Effector CD8-positive, alpha-beta T cell (primary cell): Measurements from ENCODE around the gene YIPF2.
"Not testable (repeated sequence)": the region's sequence is repeated elsewhere in the genome, so short reads cannot be mapped to it uniquely, and the experiment has no call there.

Experiments
- DNase-seq: peaks from one replicate; lab custom pipeline; 2025; lab: John Stamatoyannopoulos, UW

YIPF2 gene

DNA sequence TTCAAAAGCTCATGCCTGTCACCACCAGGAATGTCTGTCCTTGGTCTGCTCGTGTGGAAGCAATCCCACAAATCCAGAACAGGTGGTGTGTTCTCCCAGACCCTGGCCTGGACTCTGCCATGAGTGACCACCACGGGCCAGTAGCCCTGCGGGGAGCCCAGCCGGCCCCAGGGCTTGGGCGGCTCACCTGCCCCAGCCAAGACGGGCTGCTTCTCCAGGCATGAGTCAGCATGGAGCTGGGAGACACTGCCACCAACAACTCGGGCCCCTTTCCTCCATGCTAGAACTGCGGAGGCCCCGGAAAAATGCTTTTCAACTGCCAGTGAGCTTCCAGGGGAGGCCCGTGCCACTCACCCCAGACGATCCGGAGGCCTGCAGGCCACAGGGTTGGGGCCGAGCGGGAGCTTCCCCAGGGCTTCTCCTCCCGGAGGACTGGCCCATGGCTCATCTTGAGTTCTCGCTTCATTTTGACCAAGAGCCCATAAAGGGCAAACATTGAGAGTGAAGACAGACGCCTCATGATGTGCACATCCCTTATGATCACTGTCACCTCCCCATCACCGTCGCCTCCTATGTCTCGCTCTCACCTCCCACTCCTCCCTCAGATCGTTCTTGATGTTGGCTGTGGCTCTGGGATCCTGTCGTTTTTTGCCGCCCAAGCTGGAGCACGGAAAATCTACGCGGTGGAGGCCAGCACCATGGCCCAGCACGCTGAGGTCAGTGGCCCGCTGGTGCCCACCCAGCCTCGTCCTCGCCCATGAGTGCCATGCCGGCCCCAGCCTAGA lies 16.7 kb downstream of the YIPF2 start:
- no peak for DNase-seq

DNA sequence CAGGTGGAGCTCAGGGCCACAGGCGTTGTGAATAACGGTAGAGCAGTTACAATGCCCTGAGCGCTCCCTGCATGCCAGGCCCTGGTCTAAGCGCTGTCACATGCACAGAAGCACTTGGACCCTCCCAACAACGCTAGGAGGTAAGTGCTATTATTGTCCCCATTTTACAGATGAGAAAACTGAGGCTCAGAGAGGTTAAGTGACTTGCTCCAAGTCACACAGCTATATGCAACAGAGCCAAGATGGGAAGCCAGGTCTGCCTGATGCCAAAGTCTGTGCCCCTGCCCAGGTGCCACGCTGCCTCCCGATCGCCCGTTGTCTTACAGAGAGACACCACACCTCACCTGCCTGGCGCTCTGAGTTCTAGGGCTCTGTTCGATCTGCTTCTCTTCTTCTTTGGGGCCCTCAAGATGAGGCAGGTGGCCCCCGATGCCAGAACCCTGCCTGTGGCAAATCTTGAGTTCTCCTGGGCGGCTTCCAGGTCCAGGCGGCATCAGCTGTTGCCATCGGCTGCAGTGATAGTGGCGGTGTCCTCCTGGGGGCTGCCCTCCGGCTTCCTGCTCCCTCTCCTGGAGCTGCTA lies 20.0 kb downstream of the YIPF2 start:
- DNase-seq, result no peak

DNA sequence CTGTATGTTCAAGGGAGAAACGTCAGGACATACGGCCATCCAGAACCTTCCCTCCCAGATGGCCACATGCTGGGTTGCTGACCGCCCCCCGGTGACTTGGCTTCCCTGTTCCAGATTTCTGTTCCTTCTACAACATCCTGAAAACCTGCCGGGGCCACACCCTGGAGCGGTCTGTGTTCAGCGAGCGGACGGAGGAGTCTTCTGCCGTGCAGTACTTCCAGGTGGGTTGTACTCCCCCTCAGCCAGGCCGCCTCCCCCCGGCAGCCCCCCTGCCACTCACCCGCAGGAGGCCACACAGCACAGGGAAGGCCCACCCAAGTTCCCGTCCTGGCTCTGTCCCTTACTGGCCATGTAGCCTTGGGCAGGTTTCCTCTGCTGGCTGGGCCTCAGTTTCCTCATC lies 20.5 kb downstream of the YIPF2 start:
- no peak for DNase-seq

- no peak for DNase-seq
These were observed 29.2 kb downstream of the YIPF2 start for GRCh38 chr19:10899151-10899653.

DNA sequence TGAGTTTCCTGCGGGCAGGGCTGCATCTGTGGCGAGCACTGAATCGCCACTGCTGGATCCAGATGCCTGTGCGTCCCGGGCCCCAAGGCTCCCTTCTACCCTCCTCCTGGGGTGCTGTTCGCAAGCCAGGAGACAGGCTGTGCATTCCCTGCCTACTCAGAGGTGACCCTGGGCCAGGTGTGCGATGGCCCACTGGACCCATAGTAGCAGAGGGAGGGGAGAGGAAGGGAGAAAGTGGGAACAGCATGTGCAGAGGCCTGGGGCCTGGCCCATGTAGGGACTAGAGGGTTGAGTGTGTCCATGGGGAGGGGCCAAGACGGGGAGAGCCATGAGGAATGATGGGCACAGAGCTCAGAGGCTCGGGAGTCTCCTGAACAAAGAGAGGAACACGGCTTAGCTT lies 29.8 kb downstream of the YIPF2 start:
- DNase-seq, result no peak

DNA sequence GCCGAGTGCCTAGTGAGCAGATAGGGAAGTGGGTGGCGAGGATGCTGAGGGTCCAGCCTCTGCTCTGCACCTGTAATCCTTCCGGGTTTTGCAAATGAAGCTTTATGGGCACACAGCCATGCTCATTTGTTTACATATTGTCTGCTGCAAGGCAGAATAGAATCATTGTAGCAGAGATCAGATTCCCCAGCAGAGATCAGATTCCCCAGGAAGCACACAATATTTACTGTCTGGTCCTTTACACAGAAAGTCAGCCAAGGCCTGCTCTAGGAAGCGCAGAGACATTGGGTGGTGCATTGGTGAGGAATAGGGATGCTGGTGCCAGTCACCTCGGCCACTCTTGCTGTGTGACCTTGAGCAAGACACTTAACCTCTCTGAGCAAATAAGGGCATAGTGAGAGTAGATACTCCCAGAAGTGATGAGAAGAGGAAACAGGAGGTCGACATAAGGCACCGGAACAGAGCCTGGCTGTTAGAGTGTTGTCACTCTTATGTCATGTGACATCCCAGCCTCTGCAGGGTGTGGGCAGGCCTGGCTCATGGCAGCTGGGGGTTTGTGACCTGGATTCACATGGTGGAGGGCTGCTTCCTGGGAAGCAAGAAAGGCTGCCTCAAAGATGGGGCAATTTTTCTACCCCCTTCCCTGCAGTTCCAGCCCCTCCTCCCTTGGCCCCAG lies 31.4 kb downstream of the YIPF2 start:
- no peak for DNase-seq

GRCh38 chr19:10895920-10896319 lies 32.5 kb downstream of the YIPF2 start:
- DNase-seq, result no peak

DNA sequence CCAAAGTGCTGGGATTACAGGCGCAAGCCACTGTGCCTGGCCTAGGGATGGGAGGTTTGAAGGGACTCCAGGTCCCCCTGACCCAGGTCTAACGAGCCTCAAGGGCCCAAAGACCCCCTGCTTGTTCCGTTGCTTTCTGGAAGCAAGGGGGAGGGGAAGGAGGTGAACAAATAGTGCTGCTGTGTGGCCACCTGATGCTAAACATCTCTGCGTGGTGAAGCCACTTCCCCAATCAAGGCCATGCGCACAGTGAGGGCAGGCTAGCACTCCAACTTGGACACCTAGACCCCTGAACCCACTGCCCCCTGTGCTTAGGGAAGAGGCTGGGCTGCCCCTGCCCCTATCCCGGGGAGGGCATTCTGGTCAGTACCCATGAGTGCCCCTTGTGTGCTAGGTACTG lies 33.1 kb downstream of the YIPF2 start:
- no peak for DNase-seq

DNA sequence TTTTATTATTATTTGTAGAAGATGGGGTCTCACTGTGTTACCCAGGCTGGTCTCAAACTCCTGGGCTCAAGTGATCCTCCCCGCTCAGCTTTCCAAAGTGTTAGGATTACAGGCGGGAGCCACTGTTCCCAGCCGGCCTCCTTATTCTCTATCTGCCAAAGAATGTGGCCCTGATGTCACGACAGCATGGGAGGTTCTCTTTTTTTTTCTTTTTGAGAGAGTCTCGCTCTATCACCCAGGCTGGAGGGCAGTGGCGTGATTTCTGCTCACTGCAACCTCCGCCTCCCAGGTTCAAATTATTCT lies 33.6 kb downstream of the YIPF2 start:
- no peak for DNase-seq

GRCh38 chr19:10892256-10892655 lies 36.2 kb downstream of the YIPF2 start:
- DNase-seq, result no peak

- DNase-seq, result no peak
These were observed 36.9 kb downstream of the YIPF2 start for GRCh38 chr19:10891405-10892086.

- no peak for DNase-seq
These were observed 38.6 kb downstream of the YIPF2 start for GRCh38 chr19:10889880-10890279.

DNA sequence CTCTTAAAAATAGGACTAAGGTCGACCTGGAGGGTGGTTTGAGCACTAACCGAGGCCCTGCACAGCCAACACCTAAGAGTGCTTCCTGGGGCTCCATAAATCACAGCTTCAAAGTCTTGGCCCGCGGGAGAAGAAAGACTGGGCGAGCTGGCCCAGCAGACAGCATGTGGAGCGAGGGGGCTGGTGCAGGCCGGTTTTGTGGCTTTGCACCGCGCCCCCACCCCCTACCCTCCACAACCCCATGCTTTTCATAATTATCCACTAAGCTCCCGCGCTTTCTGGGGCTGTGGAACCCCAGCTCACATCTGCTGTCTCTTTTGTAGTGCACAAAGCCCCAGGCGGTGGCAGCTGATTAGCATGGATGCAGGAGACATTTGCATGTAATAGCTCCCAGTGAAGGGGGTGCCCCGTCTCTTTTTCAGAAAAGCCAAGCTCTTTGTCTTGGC lies 40.0 kb downstream of the YIPF2 start:
- no peak for DNase-seq

DNA sequence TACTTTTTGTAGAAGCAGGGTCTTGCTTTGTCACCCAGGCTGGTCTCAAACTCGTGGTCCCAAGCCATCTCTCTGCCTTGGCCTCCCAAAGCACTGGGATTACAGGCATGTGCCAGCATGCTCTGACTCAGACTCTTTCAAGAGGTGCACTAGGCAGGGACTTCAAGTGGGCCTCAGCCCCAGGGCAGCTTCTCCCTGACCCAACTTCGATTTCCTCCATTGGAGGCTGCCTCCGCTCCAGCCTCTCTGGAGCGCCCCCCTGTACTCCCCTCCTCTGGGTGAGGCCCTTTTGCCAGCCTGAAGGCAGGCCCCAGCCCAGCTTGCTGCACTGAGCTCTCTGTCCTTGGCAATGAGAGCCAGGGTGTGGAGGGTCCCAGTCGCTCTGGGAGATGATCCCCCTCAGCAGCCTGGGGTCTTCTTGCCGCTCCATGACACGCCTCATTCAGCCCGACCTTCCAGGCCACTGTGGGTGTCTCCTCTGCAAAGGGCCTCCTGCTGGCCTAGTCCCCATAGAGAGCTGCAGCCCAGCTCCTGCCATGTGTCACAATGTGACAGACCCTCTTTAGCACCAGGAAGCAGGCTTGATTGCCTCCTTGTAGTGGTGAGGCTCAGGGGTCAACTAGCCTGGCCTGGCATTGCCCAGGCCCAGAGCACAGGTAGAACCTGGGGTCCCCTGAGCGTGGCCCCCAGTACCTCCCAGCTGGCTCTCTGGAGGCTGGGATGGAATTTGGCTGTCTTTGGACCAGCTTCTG lies 40.6 kb downstream of the YIPF2 start:
- DNase-seq, result no peak

DNA sequence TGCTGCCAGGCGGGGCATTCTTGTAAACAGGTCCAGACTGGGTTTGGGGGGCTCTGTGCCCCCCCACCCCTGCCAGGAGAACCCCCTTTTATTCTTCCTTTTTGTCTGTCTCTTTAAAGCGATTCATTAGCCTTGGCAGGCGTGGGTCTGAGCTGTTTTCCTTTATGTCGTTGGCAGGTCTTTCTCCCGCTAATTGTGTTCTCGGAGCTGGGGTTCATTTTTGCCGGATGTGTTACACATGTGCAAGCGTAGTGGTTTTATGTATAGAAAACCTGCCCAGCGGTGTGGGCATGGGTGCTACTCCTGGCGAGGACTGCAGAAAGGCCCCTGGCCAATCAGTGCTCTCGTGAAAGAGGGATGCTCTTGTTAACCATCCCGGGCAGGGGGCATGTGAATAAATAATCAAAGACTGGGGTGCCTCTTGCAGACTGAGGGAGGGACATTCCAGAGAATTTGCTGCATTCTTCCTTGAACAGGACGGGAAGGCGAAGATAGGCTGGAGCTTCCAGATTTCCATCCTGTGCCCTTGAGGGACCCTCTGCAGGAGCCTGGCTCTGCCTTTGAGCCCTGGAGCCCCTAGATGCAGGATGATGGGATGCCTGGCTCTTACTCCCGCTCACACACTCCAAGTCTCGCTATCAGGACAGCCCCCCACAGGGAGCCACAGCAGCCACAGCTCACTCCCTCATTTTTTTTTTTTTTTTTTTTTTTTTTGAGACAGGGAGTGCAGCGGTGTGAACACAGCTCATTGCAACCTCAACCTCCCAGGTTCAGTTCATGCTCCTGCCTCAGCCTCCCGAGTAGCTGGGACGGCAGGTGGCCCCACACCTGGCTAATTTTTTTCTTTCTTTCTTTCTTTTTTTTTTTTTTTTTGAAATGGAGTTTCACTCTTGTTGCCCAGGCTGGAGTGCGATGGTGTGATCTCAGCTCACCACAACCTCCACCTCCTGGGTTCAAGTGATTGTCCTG lies 43.0 kb downstream of the YIPF2 start:
- DNase-seq, result no peak

GRCh38 chr19:10884274-10884673 lies 44.2 kb downstream of the YIPF2 start:
- no peak for DNase-seq

- DNase-seq, result no peak
These were observed 46.4 kb downstream of the YIPF2 start for GRCh38 chr19:10882108-10882457.

GRCh38 chr19:10881403-10882107 lies 46.9 kb downstream of the YIPF2 start:
- no peak for DNase-seq

- no peak for DNase-seq
These were observed 50.2 kb downstream of the YIPF2 start for GRCh38 chr19:10878253-10878652.

- not testable (repeated sequence) for DNase-seq
These were observed 50.8 kb downstream of the YIPF2 start for GRCh38 chr19:10877608-10878007.
